GM23338 (cell line): ENCODE data around the gene TAGLN.

Experiments used
- CREB1 ChIP-seq: fragments of 250-450 bp; sonication (Bioruptor Pico); IDR thresholded peaks from 2 replicates; pipeline ENCODE4 v1.5.0; 2020; ENCODE audit warnings: low read depth, mild to moderate bottlenecking, moderate library complexity
- EZH2 ChIP-seq: fragments of 200-600 bp; sonication (generic); IDR thresholded peaks from one replicate; pipeline ENCODE4 v1.8.0; 2017; ENCODE audit warnings: antibody characterized with exemption, mild to moderate bottlenecking, low read depth; ENCODE audit not compliant: unreplicated experiment
- EZH2phosphoT487 ChIP-seq: fragments of 200-600 bp; sonication (generic); IDR thresholded peaks from one replicate; pipeline ENCODE4 v1.8.1; 2018; ENCODE audit warnings: antibody characterized with exemption; ENCODE audit not compliant: unreplicated experiment
- JUNB ChIP-seq: IDR thresholded peaks from one replicate; pipeline ENCODE4 v1.6.1; 2016; ENCODE audit warnings: antibody characterized with exemption; ENCODE audit not compliant: unreplicated experiment
- POLR2AphosphoS5 ChIP-seq: IDR thresholded peaks from 2 replicates; pipeline ENCODE4 v1.6.1; 2016; ENCODE audit warnings: antibody characterized with exemption, low read depth
- STAT1 ChIP-seq: IDR thresholded peaks from one replicate; pipeline ENCODE4 v1.6.1; 2016; ENCODE audit warnings: antibody characterized with exemption; ENCODE audit not compliant: unreplicated experiment
- ZNF114 ChIP-seq: fragments of 250-450 bp; sonication (Bioruptor Pico); IDR thresholded peaks from 2 replicates; pipeline ENCODE4 v1.5.0; 2020; ENCODE audit warnings: mild to moderate bottlenecking, moderate library complexity
- ZNF331 ChIP-seq: fragments of 250-450 bp; sonication (Bioruptor Pico); IDR thresholded peaks from 2 replicates; pipeline ENCODE4 v1.5.0; 2020; ENCODE audit warnings: low read depth, mild to moderate bottlenecking, moderate library complexity
- TF ChIP-seq, protein P1 (sequence below), 2 experiments: fragments of 200-600 bp in 1 of 2; sonication (generic) in 1 of 2; conservative IDR thresholded peaks; 2 replicates each; pipeline versions ENCODE4 v1.5.1 to v1.6.1; 2016 to 2017; ENCODE audit warnings: antibody characterized with exemption in 2 of 2, low read depth in 2 of 2, mild to moderate bottlenecking in 2 of 2, moderate library complexity in 1 of 2
- TF ChIP-seq, protein P2 (sequence below): IDR thresholded peaks from one replicate; pipeline ENCODE4 v1.6.1; 2018; ENCODE audit warnings: antibody characterized with exemption; ENCODE audit not compliant: unreplicated experiment
- TF ChIP-seq, protein P3 (sequence below): IDR thresholded peaks from 2 replicates; pipeline ENCODE4 v1.6.1; 2016; ENCODE audit warnings: antibody characterized with exemption

DNA sequence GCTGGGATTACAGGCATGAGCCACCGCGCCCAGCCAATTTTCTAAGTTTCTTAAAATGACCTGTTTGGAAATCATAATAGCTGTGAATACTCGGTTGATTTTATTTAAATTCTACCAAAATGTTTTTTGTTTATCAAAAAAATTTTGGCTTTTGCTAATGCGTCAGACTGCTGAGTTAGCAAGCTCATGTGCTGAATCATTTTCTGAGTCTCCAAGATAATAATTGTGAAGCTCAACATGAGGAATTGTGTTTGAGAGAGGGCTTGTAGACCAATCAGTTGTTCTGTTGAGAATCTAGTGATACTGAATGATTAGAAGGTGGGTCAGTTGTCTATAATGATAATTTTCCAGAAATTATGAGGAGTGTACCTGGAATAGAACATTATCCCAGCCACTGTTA is 49.2 kb downstream of the TAGLN start:
- TF ChIP-seq POLR2AphosphoS5 (no peak), CREB1 (CRISPR knock-in tag) (no peak), EZH2 (no peak), JUNB (no peak), EZH2phosphoT487 (no peak), STAT1 (no peak), ZNF331 (no peak), ZNF114 (CRISPR knock-in tag) (no peak)
- TF ChIP-seq, protein P1, sequence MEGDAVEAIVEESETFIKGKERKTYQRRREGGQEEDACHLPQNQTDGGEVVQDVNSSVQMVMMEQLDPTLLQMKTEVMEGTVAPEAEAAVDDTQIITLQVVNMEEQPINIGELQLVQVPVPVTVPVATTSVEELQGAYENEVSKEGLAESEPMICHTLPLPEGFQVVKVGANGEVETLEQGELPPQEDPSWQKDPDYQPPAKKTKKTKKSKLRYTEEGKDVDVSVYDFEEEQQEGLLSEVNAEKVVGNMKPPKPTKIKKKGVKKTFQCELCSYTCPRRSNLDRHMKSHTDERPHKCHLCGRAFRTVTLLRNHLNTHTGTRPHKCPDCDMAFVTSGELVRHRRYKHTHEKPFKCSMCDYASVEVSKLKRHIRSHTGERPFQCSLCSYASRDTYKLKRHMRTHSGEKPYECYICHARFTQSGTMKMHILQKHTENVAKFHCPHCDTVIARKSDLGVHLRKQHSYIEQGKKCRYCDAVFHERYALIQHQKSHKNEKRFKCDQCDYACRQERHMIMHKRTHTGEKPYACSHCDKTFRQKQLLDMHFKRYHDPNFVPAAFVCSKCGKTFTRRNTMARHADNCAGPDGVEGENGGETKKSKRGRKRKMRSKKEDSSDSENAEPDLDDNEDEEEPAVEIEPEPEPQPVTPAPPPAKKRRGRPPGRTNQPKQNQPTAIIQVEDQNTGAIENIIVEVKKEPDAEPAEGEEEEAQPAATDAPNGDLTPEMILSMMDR (conservative IDR thresholded peaks at IDR 0.05; ENCODE audit: low read depth in 2 of 2): no peak
- TF ChIP-seq, protein P2, sequence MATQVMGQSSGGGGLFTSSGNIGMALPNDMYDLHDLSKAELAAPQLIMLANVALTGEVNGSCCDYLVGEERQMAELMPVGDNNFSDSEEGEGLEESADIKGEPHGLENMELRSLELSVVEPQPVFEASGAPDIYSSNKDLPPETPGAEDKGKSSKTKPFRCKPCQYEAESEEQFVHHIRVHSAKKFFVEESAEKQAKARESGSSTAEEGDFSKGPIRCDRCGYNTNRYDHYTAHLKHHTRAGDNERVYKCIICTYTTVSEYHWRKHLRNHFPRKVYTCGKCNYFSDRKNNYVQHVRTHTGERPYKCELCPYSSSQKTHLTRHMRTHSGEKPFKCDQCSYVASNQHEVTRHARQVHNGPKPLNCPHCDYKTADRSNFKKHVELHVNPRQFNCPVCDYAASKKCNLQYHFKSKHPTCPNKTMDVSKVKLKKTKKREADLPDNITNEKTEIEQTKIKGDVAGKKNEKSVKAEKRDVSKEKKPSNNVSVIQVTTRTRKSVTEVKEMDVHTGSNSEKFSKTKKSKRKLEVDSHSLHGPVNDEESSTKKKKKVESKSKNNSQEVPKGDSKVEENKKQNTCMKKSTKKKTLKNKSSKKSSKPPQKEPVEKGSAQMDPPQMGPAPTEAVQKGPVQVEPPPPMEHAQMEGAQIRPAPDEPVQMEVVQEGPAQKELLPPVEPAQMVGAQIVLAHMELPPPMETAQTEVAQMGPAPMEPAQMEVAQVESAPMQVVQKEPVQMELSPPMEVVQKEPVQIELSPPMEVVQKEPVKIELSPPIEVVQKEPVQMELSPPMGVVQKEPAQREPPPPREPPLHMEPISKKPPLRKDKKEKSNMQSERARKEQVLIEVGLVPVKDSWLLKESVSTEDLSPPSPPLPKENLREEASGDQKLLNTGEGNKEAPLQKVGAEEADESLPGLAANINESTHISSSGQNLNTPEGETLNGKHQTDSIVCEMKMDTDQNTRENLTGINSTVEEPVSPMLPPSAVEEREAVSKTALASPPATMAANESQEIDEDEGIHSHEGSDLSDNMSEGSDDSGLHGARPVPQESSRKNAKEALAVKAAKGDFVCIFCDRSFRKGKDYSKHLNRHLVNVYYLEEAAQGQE: no peak
- TF ChIP-seq, protein P3, sequence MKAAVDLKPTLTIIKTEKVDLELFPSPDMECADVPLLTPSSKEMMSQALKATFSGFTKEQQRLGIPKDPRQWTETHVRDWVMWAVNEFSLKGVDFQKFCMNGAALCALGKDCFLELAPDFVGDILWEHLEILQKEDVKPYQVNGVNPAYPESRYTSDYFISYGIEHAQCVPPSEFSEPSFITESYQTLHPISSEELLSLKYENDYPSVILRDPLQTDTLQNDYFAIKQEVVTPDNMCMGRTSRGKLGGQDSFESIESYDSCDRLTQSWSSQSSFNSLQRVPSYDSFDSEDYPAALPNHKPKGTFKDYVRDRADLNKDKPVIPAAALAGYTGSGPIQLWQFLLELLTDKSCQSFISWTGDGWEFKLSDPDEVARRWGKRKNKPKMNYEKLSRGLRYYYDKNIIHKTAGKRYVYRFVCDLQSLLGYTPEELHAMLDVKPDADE: no peak
